HG02885 (cell line): ENCODE results near the gene PLEKHG4.
A peak's percentile ranks its signal among the peaks of the same experiment; 100 is the strongest.

Source experiments
- ATAC-seq: cut with Tn5 transposase; IDR thresholded peaks from one replicate; pipeline ENCODE4 v1.9.1; 2021; ENCODE audit warnings: mild to moderate bottlenecking; ENCODE audit not compliant: unreplicated experiment, poor library complexity

Gene PLEKHG4

GRCh38 chr16:67283826-67284555 lies 4.7 kb downstream of the PLEKHG4 start:
- no peak for ATAC-seq

- ATAC-seq: no peak
These were observed 5.6 kb downstream of the PLEKHG4 start for GRCh38 chr16:67284699-67285646.

GRCh38 chr16:67286441-67287235 lies 7.3 kb downstream of the PLEKHG4 start:
- no peak for ATAC-seq

GRCh38 chr16:67287960-67288359 lies 8.6 kb downstream of the PLEKHG4 start:
- ATAC-seq: no peak

- no peak for ATAC-seq
These were observed 12.1 kb downstream of the PLEKHG4 start for GRCh38 chr16:67291461-67291860.

- no peak for ATAC-seq
These were observed 14.9 kb downstream of the PLEKHG4 start for GRCh38 chr16:67294171-67294757.

GRCh38 chr16:67294938-67295361 lies 15.6 kb downstream of the PLEKHG4 start:
- ATAC-seq: no peak

GRCh38 chr16:67296420-67296819 lies 17.1 kb downstream of the PLEKHG4 start:
- no peak for ATAC-seq

- no peak for ATAC-seq
These were observed 18.9 kb downstream of the PLEKHG4 start for GRCh38 chr16:67298277-67298676.

- no peak for ATAC-seq
These were observed 19.9 kb downstream of the PLEKHG4 start for GRCh38 chr16:67299269-67299668.

- no peak for ATAC-seq
These were observed 21.9 kb downstream of the PLEKHG4 start for GRCh38 chr16:67301080-67301782.

GRCh38 chr16:67302076-67302475 lies 22.7 kb downstream of the PLEKHG4 start:
- ATAC-seq: no peak

GRCh38 chr16:67302970-67303369 lies 23.6 kb downstream of the PLEKHG4 start:
- no peak for ATAC-seq

GRCh38 chr16:67304020-67304419 lies 24.7 kb downstream of the PLEKHG4 start:
- no peak for ATAC-seq

GRCh38 chr16:67305216-67306071 lies 26.1 kb downstream of the PLEKHG4 start:
- no peak for ATAC-seq

GRCh38 chr16:67310561-67310960 lies 31.2 kb downstream of the PLEKHG4 start:
- ATAC-seq: no peak

- peak; percentile 72 for ATAC-seq
These were observed 32.5 kb downstream of the PLEKHG4 start for GRCh38 chr16:67311607-67312488.

GRCh38 chr16:67312719-67313118 lies 33.4 kb downstream of the PLEKHG4 start:
- ATAC-seq: no peak
